ENCODE measurements around the gene LGMN.

DNA sequence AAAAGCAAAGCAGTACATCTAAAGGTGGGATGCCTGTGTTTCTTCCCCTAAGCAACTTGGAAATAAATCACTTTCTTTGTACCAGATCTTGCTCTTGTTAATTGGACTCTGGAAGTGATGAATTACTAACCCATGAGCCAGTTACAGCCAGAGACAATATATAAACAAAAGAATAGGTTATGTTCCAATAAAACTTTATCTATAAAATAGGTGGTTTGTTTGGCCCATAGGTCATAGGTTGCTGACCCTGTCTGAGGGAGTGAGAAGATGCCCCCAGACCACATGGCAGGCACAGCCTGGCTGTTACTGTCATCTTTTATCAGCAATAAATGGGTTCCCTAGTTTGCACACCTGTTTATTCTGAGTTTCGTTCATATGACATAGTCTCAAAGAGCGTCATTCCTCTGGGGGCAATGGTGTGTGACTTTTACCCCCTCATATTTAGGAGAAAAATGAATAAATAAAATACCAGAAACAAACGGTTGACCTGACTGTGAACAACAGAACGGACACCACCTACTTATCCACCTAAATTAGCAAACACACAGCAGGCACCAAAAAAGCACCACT is 10.7 kb downstream of the LGMN start:
- TF ChIP-seq, protein P1, sequence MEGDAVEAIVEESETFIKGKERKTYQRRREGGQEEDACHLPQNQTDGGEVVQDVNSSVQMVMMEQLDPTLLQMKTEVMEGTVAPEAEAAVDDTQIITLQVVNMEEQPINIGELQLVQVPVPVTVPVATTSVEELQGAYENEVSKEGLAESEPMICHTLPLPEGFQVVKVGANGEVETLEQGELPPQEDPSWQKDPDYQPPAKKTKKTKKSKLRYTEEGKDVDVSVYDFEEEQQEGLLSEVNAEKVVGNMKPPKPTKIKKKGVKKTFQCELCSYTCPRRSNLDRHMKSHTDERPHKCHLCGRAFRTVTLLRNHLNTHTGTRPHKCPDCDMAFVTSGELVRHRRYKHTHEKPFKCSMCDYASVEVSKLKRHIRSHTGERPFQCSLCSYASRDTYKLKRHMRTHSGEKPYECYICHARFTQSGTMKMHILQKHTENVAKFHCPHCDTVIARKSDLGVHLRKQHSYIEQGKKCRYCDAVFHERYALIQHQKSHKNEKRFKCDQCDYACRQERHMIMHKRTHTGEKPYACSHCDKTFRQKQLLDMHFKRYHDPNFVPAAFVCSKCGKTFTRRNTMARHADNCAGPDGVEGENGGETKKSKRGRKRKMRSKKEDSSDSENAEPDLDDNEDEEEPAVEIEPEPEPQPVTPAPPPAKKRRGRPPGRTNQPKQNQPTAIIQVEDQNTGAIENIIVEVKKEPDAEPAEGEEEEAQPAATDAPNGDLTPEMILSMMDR (IDR thresholded peaks at IDR 0.05) = no peak
- no peak for TF ChIP-seq ZFX (IDR thresholded peaks at IDR 0.05; ENCODE audit: borderline replicate concordance)
